SK-N-SH treated with all-trans-retinoic acid at 6 μM for 48 hours (cell line): Measurements from ENCODE around the gene MYL10.

Experiments
- ATAC-seq: fragments of 200-7000 bp; cut with Tn5 transposase; 3 replicates; pipeline ENCODE4 v1.9.1; 2020; ENCODE audit warnings: mild to moderate bottlenecking, moderate library complexity
- ARNTL ChIP-seq: fragments of 450-650 bp; formaldehyde crosslinking; IDR thresholded peaks from 2 replicates; pipeline ENCODE4 v1.5.0; 2020; ENCODE audit warnings: low read depth, mild to moderate bottlenecking, moderate library complexity, borderline replicate concordance
- BACH2 ChIP-seq: fragments of 250-450 bp; sonication (Bioruptor Pico); IDR thresholded peaks from 2 replicates; pipeline ENCODE4 v1.9.0; 2021; ENCODE audit warnings: mild to moderate bottlenecking, borderline replicate concordance
- CREB5 ChIP-seq: fragments of 250-450 bp; sonication (Bioruptor Pico); IDR thresholded peaks from 2 replicates; pipeline ENCODE4 v1.5.1; 2020; ENCODE audit warnings: low read depth, mild to moderate bottlenecking, moderate library complexity
- CSDC2 ChIP-seq: fragments of 250-450 bp; sonication (Bioruptor Pico); IDR thresholded peaks from 2 replicates; pipeline ENCODE4 v1.5.0; 2020; ENCODE audit warnings: mild to moderate bottlenecking, moderate library complexity
- CSRNP3 ChIP-seq: fragments of 250-450 bp; sonication (Bioruptor Pico); IDR thresholded peaks from 2 replicates; pipeline ENCODE4 v1.5.1; 2021; ENCODE audit warnings: mild to moderate bottlenecking, moderate library complexity
- ESRRG ChIP-seq: fragments of 250-450 bp; sonication (Bioruptor Pico); IDR thresholded peaks from 2 replicates; pipeline ENCODE4 v1.6.1; 2021; ENCODE audit warnings: mild to moderate bottlenecking
- GLIS3 ChIP-seq: fragments of 250-450 bp; sonication (Bioruptor Pico); IDR thresholded peaks from 2 replicates; pipeline ENCODE4 v1.5.0; 2020; ENCODE audit warnings: mild to moderate bottlenecking, moderate library complexity
- OSR1 ChIP-seq: fragments of 250-450 bp; sonication (Bioruptor Pico); IDR thresholded peaks from 2 replicates; pipeline ENCODE4 v1.8.0; 2022; ENCODE audit warnings: moderate library complexity, mild to moderate bottlenecking, inconsistent platforms
- PATZ1 ChIP-seq: fragments of 250-450 bp; sonication (Bioruptor Pico); IDR thresholded peaks from 2 replicates; pipeline ENCODE4 v1.8.0; 2020; ENCODE audit warnings: mild to moderate bottlenecking, moderate library complexity, borderline replicate concordance
- POU6F1 ChIP-seq: fragments of 250-450 bp; sonication (Bioruptor Pico); IDR thresholded peaks from 2 replicates; pipeline ENCODE4 v1.8.0; 2021; ENCODE audit warnings: low read depth, mild to moderate bottlenecking, moderate library complexity, borderline replicate concordance
- PPARA ChIP-seq: fragments of 250-450 bp; sonication (Bioruptor Pico); IDR thresholded peaks from 2 replicates; pipeline ENCODE4 v1.5.0; 2020; ENCODE audit warnings: mild to moderate bottlenecking, borderline replicate concordance
- RARB ChIP-seq: fragments of 250-450 bp; sonication (Bioruptor Pico); IDR thresholded peaks from 2 replicates; pipeline ENCODE4 v1.8.0; 2021; ENCODE audit warnings: mild to moderate bottlenecking, moderate library complexity
- SNAI2 ChIP-seq: fragments of 250-450 bp; sonication (Bioruptor Pico); IDR thresholded peaks from 2 replicates; pipeline ENCODE4 v1.5.0; 2020; ENCODE audit warnings: mild to moderate bottlenecking, moderate library complexity
- TCF4 ChIP-seq: fragments of 250-450 bp; sonication (Bioruptor Pico); IDR thresholded peaks from 2 replicates; pipeline ENCODE4 v1.8.0; 2021; ENCODE audit warnings: mild to moderate bottlenecking, moderate library complexity, borderline replicate concordance
- TOX ChIP-seq: fragments of 250-450 bp; sonication (Bioruptor Pico); IDR thresholded peaks from 2 replicates; pipeline ENCODE4 v1.8.0; 2021; ENCODE audit warnings: mild to moderate bottlenecking, moderate library complexity, borderline replicate concordance
- TSHZ2 ChIP-seq: fragments of 250-450 bp; sonication (Bioruptor Pico); IDR thresholded peaks from 2 replicates; pipeline ENCODE4 v1.5.0; 2020; ENCODE audit warnings: mild to moderate bottlenecking, moderate library complexity
- ZC3H10 ChIP-seq: fragments of 250-450 bp; sonication (Bioruptor Pico); IDR thresholded peaks from 2 replicates; pipeline ENCODE4 v1.5.1; 2021; ENCODE audit warnings: mild to moderate bottlenecking, moderate library complexity
- ZFP30 ChIP-seq: fragments of 450-650 bp; formaldehyde crosslinking; IDR thresholded peaks from 2 replicates; pipeline ENCODE4 v1.5.0; 2022; ENCODE audit warnings: mild to moderate bottlenecking, moderate library complexity
- ZNF565 ChIP-seq: fragments of 450-650 bp; formaldehyde crosslinking; conservative IDR thresholded peaks from 2 replicates; pipeline ENCODE4 v1.5.0; 2020; ENCODE audit warnings: low read depth, mild to moderate bottlenecking, moderate library complexity
- ZNF70 ChIP-seq: fragments of 450-650 bp; formaldehyde crosslinking; IDR thresholded peaks from 2 replicates; pipeline ENCODE4 v1.5.0; 2020; ENCODE audit warnings: mild to moderate bottlenecking, moderate library complexity
- ZNF8 ChIP-seq: fragments of 450-650 bp; formaldehyde crosslinking; IDR thresholded peaks from 2 replicates; pipeline ENCODE4 v1.5.0; 2020; ENCODE audit warnings: mild to moderate bottlenecking, moderate library complexity

MYL10 gene

GRCh38 chr7:101598986-101599771 lies 29.9 kb downstream of the MYL10 start:
- ATAC-seq: no peak
- TF ChIP-seq ZNF8 (CRISPR knock-in tag) (no peak), POU6F1 (no peak), ZNF565 (CRISPR knock-in tag) (no peak), BACH2 (CRISPR knock-in tag) (no peak), ZNF70 (no peak), TOX (CRISPR knock-in tag) (no peak), RARB (no peak), CSDC2 (no peak), CSRNP3 (CRISPR knock-in tag) (no peak), ZC3H10 (CRISPR knock-in tag) (no peak)

GRCh38 chr7:101598422-101598985 lies 30.6 kb downstream of the MYL10 start:
- TF ChIP-seq ZNF565 (CRISPR knock-in tag): no peak
- no peak for ATAC-seq

- no peak for TF ChIP-seq ZNF70
- TF ChIP-seq CSDC2: no peak
- no peak for TF ChIP-seq CREB5 (CRISPR knock-in tag)
- no peak for TF ChIP-seq ESRRG (CRISPR knock-in tag)
- no peak for TF ChIP-seq TSHZ2 (CRISPR knock-in tag)
- no peak for TF ChIP-seq RARB
- TF ChIP-seq ZC3H10 (CRISPR knock-in tag): no peak
- no peak for TF ChIP-seq OSR1 (CRISPR knock-in tag)
- no peak for TF ChIP-seq TCF4 (CRISPR knock-in tag)
- no peak for TF ChIP-seq ZNF8 (CRISPR knock-in tag)
- no peak for TF ChIP-seq PPARA (CRISPR knock-in tag)
- TF ChIP-seq POU6F1: no peak
- no peak for TF ChIP-seq GLIS3 (CRISPR knock-in tag)
- TF ChIP-seq SNAI2 (CRISPR knock-in tag): no peak
- no peak for TF ChIP-seq PATZ1
- no peak for TF ChIP-seq ARNTL (CRISPR knock-in tag)
- no peak for TF ChIP-seq BACH2 (CRISPR knock-in tag)
- TF ChIP-seq ZFP30 (CRISPR knock-in tag): no peak
- TF ChIP-seq ZNF565 (CRISPR knock-in tag): no peak
- no peak for TF ChIP-seq TOX (CRISPR knock-in tag)
- no peak for ATAC-seq
These were observed 31.2 kb downstream of the MYL10 start for GRCh38 chr7:101597941-101598340.
